Pons (tissue), 1 donor: ENCODE data around the gene PPIB.

ENCODE experiments used
- DNase-seq: peaks from one replicate; pipeline ENCODE4 v3.0.0-alpha.2; 2016; ENCODE audit warnings: low spot score

The PPIB gene

GRCh38 chr15:64162869-64163658 is at the start of gene PPIB:
Gene PPIB, minus strand, starts transcription at chr15:64163022. Its CDS starts 36 bp downstream, at chr15:64162986.
- peak; percentile 97 for DNase-seq

GRCh38 chr15:64211696-64212095 is 48.9 kb upstream of the PPIB start:
- DNase-seq, result no peak

GRCh38 chr15:64210371-64210770 is 47.5 kb upstream of the PPIB start:
- DNase-seq, result no peak

GRCh38 chr15:64209680-64210334 is 47.0 kb upstream of the PPIB start:
- DNase-seq, result no peak

GRCh38 chr15:64205202-64205601 is 42.4 kb upstream of the PPIB start:
- no peak for DNase-seq

- DNase-seq, result no peak
These were observed 34.6 kb upstream of the PPIB start for GRCh38 chr15:64197425-64197824.

- no peak for DNase-seq
These were observed 31.1 kb upstream of the PPIB start for GRCh38 chr15:64193971-64194370.

- DNase-seq, result no peak
These were observed 29.4 kb upstream of the PPIB start for GRCh38 chr15:64191971-64192830.

- DNase-seq, result no peak
These were observed 24.8 kb upstream of the PPIB start for GRCh38 chr15:64187396-64188191.

GRCh38 chr15:64185146-64185911 is 22.5 kb upstream of the PPIB start:
- DNase-seq, result no peak

- no peak for DNase-seq
These were observed 20.1 kb upstream of the PPIB start for GRCh38 chr15:64182859-64183370.

GRCh38 chr15:64180235-64180824 is 17.5 kb upstream of the PPIB start:
- DNase-seq, result no peak

- DNase-seq, result no peak
These were observed 3.5 kb upstream of the PPIB start for GRCh38 chr15:64166102-64166890.

GRCh38 chr15:64164436-64164835 is 1.6 kb upstream of the PPIB start:
- no peak for DNase-seq

GRCh38 chr15:64163659-64164362 is 989 bp upstream of the PPIB start:
- DNase-seq, result no peak

GRCh38 chr15:64162478-64162868 is 349 bp downstream of the PPIB start:
- no peak for DNase-seq

GRCh38 chr15:64161688-64162477 is 939 bp downstream of the PPIB start:
- no peak for DNase-seq
